ENCODE data around the gene SEZ6. TPM values are rescaled to one million over a fixed set of nuclear protein-coding genes. Genes with fewer than 3 reads are reported as not detected.

Gene SEZ6
- total RNA-seq, 1 donor from 2014 or later, result not detected

Other genes with a start within 250 kb of the SEZ6 start
- 28.8 TPM for gene FAM222B, start 163.2 kb downstream of the SEZ6 start, total RNA-seq
- gene ERAL1, start 151.0 kb downstream of the SEZ6 start, total RNA-seq, result 40.3 TPM
- 255 TPM for gene FLOT2, start 108.3 kb downstream of the SEZ6 start, total RNA-seq
- gene DHRS13, start 103.0 kb downstream of the SEZ6 start, total RNA-seq, result 27.3 TPM
- gene PHF12, start 54.5 kb downstream of the SEZ6 start, total RNA-seq, result 69.4 TPM
- gene PIPOX, start 37.1 kb upstream of the SEZ6 start, total RNA-seq, result 2.8 TPM
- gene MYO18A, start 174.4 kb upstream of the SEZ6 start, total RNA-seq, result 74.5 TPM
- gene CRYBA1, start 240.8 kb upstream of the SEZ6 start, total RNA-seq, result not detected